ENCODE results near the gene MRPS18B.

GRCh38 chr6:30654798-30655742 lies 37.4 kb downstream of the MRPS18B start:
- TF ChIP-seq CTCF (IDR thresholded peaks at IDR 0.05; ENCODE audit: borderline replicate concordance, extremely low read depth, low read length, poor library complexity, severe bottlenecking): no peak
- TF ChIP-seq EZH2 (IDR thresholded peaks at IDR 0.05; ENCODE audit: borderline replicate concordance, low read depth, low read length, severe bottlenecking): no peak

Measured in DND-41 (cell line).